MM.1S (cell line): ENCODE data around the gene GCNT1.

Source experiments
- DNase-seq: peaks from one replicate; pipeline ENCODE4 v3.0.0-alpha.2; 2015
- H2AFZ ChIP-seq: fragments of 300-600 bp; sonication (generic); 2 replicates; pipeline ENCODE4 v1.6.0; 2016; ENCODE audit warnings: antibody characterized with exemption, low read length
- H3F3A ChIP-seq: fragments of 300-600 bp; sonication (generic); 2 replicates; pipeline ENCODE4 v1.6.1; 2016; ENCODE audit warnings: mild to moderate bottlenecking, antibody characterized with exemption, low read length, moderate library complexity, mixed read lengths; ENCODE audit not compliant: insufficient read depth
- H3K27ac ChIP-seq: fragments of 300-600 bp; sonication (generic); 2 replicates; pipeline ENCODE4 v1.5.1; 2016; ENCODE audit warnings: mild to moderate bottlenecking, low read length
- H3K27me3 ChIP-seq: fragments of 300-600 bp; sonication (generic); replicated peaks from 2 replicates; pipeline ENCODE4 v1.6.0; 2016; ENCODE audit warnings: low read length; ENCODE audit not compliant: insufficient read depth
- H3K36me3 ChIP-seq: fragments of 300-600 bp; sonication (generic); replicated peaks from 2 replicates; pipeline ENCODE4 v1.6.1; 2016; ENCODE audit warnings: mild to moderate bottlenecking, low read length, mixed read lengths; ENCODE audit not compliant: insufficient read depth
- H3K4me1 ChIP-seq: fragments of 300-600 bp; sonication (generic); 2 replicates; pipeline ENCODE4 v1.6.1; 2016; ENCODE audit warnings: low read length, mixed read lengths
- H3K4me2 ChIP-seq: fragments of 300-600 bp; sonication (generic); 2 replicates; pipeline ENCODE4 v1.6.0; 2016; ENCODE audit warnings: low read depth, low read length
- H3K4me3 ChIP-seq: fragments of 300-600 bp; sonication (generic); 2 replicates; pipeline ENCODE4 v1.5.1; 2016; ENCODE audit warnings: low read length, mixed read lengths
- H3K79me2 ChIP-seq: fragments of 300-600 bp; sonication (generic); 2 replicates; pipeline ENCODE4 v1.6.1; 2016; ENCODE audit warnings: mixed run types, low read length, mixed read lengths
- H3K9ac ChIP-seq: fragments of 300-600 bp; sonication (generic); 2 replicates; pipeline ENCODE4 v1.6.1; 2016; ENCODE audit warnings: low read length, mixed read lengths
- H3K9me2 ChIP-seq: fragments of 300-600 bp; sonication (generic); replicated peaks from 2 replicates; pipeline ENCODE4 v1.6.1; 2016; ENCODE audit warnings: mild to moderate bottlenecking, low read length, mixed read lengths; ENCODE audit not compliant: insufficient read depth
- H3K9me3 ChIP-seq: fragments of 300-600 bp; sonication (generic); replicated peaks from 2 replicates; pipeline ENCODE4 v1.6.1; 2016; ENCODE audit warnings: mild to moderate bottlenecking, low read length, mixed read lengths; ENCODE audit not compliant: insufficient read depth
- H4K20me1 ChIP-seq: fragments of 300-600 bp; sonication (generic); 2 replicates; pipeline ENCODE4 v1.6.1; 2016; ENCODE audit warnings: mild to moderate bottlenecking, low read length, moderate library complexity, mixed read lengths; ENCODE audit not compliant: insufficient read depth
- EZH2 ChIP-seq: fragments of 300-600 bp; sonication (generic); optimal IDR thresholded peaks from 2 replicates; pipeline ENCODE3; 2017; ENCODE audit warnings: low read depth, mild to moderate bottlenecking, antibody characterized with exemption, low read length, mixed read lengths
- EZH2phosphoT487 ChIP-seq: fragments of 300-600 bp; sonication (generic); IDR thresholded peaks from 2 replicates; pipeline ENCODE4 v1.6.1; 2018; ENCODE audit warnings: antibody characterized with exemption, low read length
- TF ChIP-seq, protein P1 (sequence below): fragments of 300-600 bp; sonication (generic); IDR thresholded peaks from 2 replicates; pipeline ENCODE4 v1.5.1; 2016; ENCODE audit warnings: antibody characterized with exemption, low read length, mixed read lengths

GCNT1 gene

DNA sequence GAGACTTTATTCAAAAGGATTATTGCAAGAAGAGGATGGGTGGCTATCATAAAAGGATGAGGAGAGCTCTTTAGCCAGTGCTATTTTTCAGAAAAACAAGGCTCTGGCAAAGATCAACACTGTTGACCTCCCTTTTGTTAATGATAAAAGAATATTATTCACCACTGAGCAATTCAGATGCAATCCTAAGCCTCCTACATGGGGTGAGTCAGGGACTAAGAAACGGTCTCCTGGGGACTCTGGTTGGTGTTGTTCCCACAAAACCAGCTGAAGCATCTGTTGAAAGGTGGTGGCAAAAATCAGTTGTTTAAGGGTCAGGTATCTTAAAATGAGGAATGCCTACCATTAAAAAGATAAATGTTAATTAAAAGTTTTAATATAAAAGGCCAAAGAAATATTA lies 7.7 kb upstream of the GCNT1 start:
- H3K27me3 ChIP-seq = no peaks in the 10 kb centered on the region
- H3K79me2 ChIP-seq = no peaks in the 10 kb centered on the region
- no peak overlapping the region for H3K9ac ChIP-seq
- no peaks in the 10 kb centered on the region for H3K4me1 ChIP-seq
- H3F3A ChIP-seq = no peaks in the 10 kb centered on the region
- DNase-seq = no peak
- no peaks in the 10 kb centered on the region for H3K9me3 ChIP-seq
- H3K9me2 ChIP-seq = no peaks in the 10 kb centered on the region
- H3K27ac ChIP-seq = no peak overlapping the region
- no peak overlapping the region for H2AFZ ChIP-seq
- no peak overlapping the region for H3K4me2 ChIP-seq
- no peak for TF ChIP-seq EZH2
- no peak for TF ChIP-seq EZH2phosphoT487
- TF ChIP-seq, protein P1, sequence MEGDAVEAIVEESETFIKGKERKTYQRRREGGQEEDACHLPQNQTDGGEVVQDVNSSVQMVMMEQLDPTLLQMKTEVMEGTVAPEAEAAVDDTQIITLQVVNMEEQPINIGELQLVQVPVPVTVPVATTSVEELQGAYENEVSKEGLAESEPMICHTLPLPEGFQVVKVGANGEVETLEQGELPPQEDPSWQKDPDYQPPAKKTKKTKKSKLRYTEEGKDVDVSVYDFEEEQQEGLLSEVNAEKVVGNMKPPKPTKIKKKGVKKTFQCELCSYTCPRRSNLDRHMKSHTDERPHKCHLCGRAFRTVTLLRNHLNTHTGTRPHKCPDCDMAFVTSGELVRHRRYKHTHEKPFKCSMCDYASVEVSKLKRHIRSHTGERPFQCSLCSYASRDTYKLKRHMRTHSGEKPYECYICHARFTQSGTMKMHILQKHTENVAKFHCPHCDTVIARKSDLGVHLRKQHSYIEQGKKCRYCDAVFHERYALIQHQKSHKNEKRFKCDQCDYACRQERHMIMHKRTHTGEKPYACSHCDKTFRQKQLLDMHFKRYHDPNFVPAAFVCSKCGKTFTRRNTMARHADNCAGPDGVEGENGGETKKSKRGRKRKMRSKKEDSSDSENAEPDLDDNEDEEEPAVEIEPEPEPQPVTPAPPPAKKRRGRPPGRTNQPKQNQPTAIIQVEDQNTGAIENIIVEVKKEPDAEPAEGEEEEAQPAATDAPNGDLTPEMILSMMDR = no peak
- no peaks in the 10 kb centered on the region for H4K20me1 ChIP-seq
- no peaks in the 10 kb centered on the region for H3K36me3 ChIP-seq
- no peak overlapping the region for H3K4me3 ChIP-seq

DNA sequence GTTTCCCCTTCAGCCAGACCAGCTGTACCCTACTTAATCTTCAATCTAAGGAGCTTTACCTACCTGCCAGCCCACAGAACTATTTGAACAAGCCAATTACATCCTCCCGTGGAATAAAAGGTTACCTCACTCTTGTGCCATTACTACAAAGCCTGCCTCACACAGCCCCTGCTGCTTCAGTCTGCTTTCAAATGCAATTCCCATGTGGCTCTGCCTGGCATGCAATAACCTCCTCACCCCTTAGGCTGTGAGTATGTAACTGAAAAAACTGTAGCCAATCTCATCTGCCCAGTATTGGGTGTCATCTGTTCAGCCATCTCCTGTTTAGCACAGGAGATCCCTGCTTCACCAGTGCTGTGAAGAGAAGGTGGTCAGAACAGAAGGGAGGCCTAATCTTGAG lies 6.1 kb upstream of the GCNT1 start:
- H3K9ac ChIP-seq = no peak overlapping the region
- H4K20me1 ChIP-seq = no peaks in the 10 kb centered on the region
- H3K9me2 ChIP-seq = no peaks in the 10 kb centered on the region
- no peak overlapping the region for H3K4me2 ChIP-seq
- no peaks in the 10 kb centered on the region for H3F3A ChIP-seq
- DNase-seq = no peak
- H3K79me2 ChIP-seq = no peaks in the 10 kb centered on the region
- no peak overlapping the region for H2AFZ ChIP-seq
- H3K36me3 ChIP-seq = no peaks in the 10 kb centered on the region
- no peaks in the 10 kb centered on the region for H3K9me3 ChIP-seq
- no peak overlapping the region for H3K27ac ChIP-seq
- no peak overlapping the region for H3K4me3 ChIP-seq
- H3K27me3 ChIP-seq = no peaks in the 10 kb centered on the region
- peaks cover 6% of the 10 kb centered on the region; the same call in 1 of the 2 replicates for H3K4me1 ChIP-seq
- TF ChIP-seq EZH2 (no peak), EZH2phosphoT487 (no peak)
- TF ChIP-seq, protein P1 = no peak

DNA sequence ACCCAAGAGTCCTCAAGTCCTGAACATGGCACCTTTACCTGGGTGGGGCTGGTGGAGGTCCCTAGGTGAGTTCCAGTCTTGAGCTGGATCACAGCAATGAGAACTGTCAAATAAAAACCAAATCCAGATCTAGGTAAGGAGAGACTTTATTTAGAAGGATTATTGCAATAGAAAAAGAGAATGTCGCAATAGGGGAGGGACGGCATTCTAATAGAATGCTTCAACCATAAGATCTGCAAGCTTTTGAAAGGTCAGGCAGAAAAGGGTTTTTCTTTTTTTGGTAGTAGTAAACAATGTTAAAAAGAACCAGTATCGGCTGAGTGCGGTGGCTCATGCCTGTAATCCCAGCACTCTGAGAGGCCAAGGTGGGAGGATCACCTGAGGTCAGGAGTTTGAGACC lies 5.2 kb upstream of the GCNT1 start:
- Histone ChIP-seq H3K9me3 (no peaks in the 10 kb centered on the region), H3K27ac (no peak overlapping the region), H3K4me1 (peaks cover 6% of the 10 kb centered on the region; the same call in 1 of the 2 replicates), H3K9me2 (no peaks in the 10 kb centered on the region), H3K36me3 (no peaks in the 10 kb centered on the region), H3K79me2 (no peaks in the 10 kb centered on the region), H3K27me3 (no peaks in the 10 kb centered on the region), H4K20me1 (no peaks in the 10 kb centered on the region), H3K4me2 (no peak overlapping the region), H3K4me3 (no peak overlapping the region), H3K9ac (no peak overlapping the region), H3F3A (no peaks in the 10 kb centered on the region), H2AFZ (no peak overlapping the region)
- DNase-seq = no peak
- TF ChIP-seq, protein P1 = no peak
- TF ChIP-seq EZH2 (no peak), EZH2phosphoT487 (no peak)
